Sigmoid colon (tissue), 4 donors: ENCODE results near the gene PIAS1.

Experiments
- EP300 ChIP-seq, 4 donors: sonication (generic); formaldehyde crosslinking; IDR thresholded peaks; one replicate each; pipeline ENCODE4 v1.6.1; 2017; ENCODE audit warnings: antibody characterized with exemption in 4 of 4
- POLR2A ChIP-seq, 2 donors: fragments of 450-650 bp; IDR thresholded peaks; one replicate each; pipeline ENCODE4 v1.6.1; 2016; ENCODE audit warnings: antibody characterized with exemption in 2 of 2, mild to moderate bottlenecking in 2 of 2, moderate library complexity in 2 of 2
- TF ChIP-seq, protein P1 (sequence below), 4 experiments: fragments of 450-650 bp in 3 of 4; fragments of 200-600 bp in 1 of 4; IDR thresholded peaks; one replicate each; pipeline ENCODE4 v1.5.1; 2016 to 2019; ENCODE audit warnings: antibody characterized with exemption in 4 of 4, mild to moderate bottlenecking in 3 of 4, moderate library complexity in 2 of 4

GRCh38 chr15:68031404-68031803, 22.7 kb upstream of the PIAS1 start:
- no peak for TF ChIP-seq POLR2A (IDR thresholded peaks at IDR 0.05)
- TF ChIP-seq EP300 (IDR thresholded peaks at IDR 0.05): no peak
- TF ChIP-seq, protein P1, sequence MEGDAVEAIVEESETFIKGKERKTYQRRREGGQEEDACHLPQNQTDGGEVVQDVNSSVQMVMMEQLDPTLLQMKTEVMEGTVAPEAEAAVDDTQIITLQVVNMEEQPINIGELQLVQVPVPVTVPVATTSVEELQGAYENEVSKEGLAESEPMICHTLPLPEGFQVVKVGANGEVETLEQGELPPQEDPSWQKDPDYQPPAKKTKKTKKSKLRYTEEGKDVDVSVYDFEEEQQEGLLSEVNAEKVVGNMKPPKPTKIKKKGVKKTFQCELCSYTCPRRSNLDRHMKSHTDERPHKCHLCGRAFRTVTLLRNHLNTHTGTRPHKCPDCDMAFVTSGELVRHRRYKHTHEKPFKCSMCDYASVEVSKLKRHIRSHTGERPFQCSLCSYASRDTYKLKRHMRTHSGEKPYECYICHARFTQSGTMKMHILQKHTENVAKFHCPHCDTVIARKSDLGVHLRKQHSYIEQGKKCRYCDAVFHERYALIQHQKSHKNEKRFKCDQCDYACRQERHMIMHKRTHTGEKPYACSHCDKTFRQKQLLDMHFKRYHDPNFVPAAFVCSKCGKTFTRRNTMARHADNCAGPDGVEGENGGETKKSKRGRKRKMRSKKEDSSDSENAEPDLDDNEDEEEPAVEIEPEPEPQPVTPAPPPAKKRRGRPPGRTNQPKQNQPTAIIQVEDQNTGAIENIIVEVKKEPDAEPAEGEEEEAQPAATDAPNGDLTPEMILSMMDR (IDR thresholded peaks at IDR 0.05): no peak
